Dermis microvascular lymphatic vessel endothelial cell (primary cell): ENCODE data around the gene METTL1. TPM values are rescaled to one million over a fixed set of nuclear protein-coding genes. Genes with fewer than 3 reads are reported as not detected.
"Not testable (repeated sequence)": the region's sequence is repeated elsewhere in the genome, so short reads cannot be mapped to it uniquely, and the experiment has no call there.

Source experiments
- DNase-seq, 2 donors: peaks; one replicate each; pipeline versions ENCODE4 v3.0.0 to v3.0.0-alpha.2; 2010; ENCODE audit warnings: low read depth in 2 of 2
- total RNA-seq: library from RNA; depleted of rRNA; stranded (reverse); fragments of >200 nt; gene quantifications from 2 replicates; pipeline ENCODE4 v1.2.1, GENCODE V29; 2014

Gene METTL1
- total RNA-seq, 1 donor from 2014 or later, result 2.4 TPM

- DNase-seq, result no peak
Observed at GRCh38 chr12:57724936-57725740, 46.8 kb downstream of the METTL1 start.

- no peak for DNase-seq
Observed at GRCh38 chr12:57724003-57724935, 47.6 kb downstream of the METTL1 start.

GRCh38 chr12:57723630-57723962 is 48.3 kb downstream of the METTL1 start:
- DNase-seq, result no peak

- no peak for DNase-seq
Observed at GRCh38 chr12:57722716-57723629, 48.9 kb downstream of the METTL1 start.

- DNase-seq, result not testable (repeated sequence)
Observed at GRCh38 chr12:57721846-57722608, 49.9 kb downstream of the METTL1 start.

- DNase-seq, result no peak
Observed at GRCh38 chr12:57720606-57721595, 51.0 kb downstream of the METTL1 start.

GRCh38 chr12:57719777-57720605 is 51.9 kb downstream of the METTL1 start:
- DNase-seq, result no peak

- DNase-seq, result no peak
Observed at GRCh38 chr12:57718641-57719528, 53.0 kb downstream of the METTL1 start.

Other genes starting within 250 kb of the METTL1 start
- 5.9 and 8.6 TPM in 2 replicates for gene MBD6, start 249.3 kb downstream of the METTL1 start, total RNA-seq
- 75.1 and 102 TPM in 2 replicates for gene DCTN2, start 224.9 kb downstream of the METTL1 start, total RNA-seq
- gene KIF5A, start 222.1 kb downstream of the METTL1 start, total RNA-seq, result under 0.01 TPM in 2 replicates
- gene PIP4K2C, start 180.9 kb downstream of the METTL1 start, total RNA-seq, result 10.9 and 15.2 TPM in 2 replicates
- gene DTX3, start 167.3 kb downstream of the METTL1 start, total RNA-seq, result 1.0 and 4.4 TPM in 2 replicates
- 0.77 and 1.6 TPM in 2 replicates for gene ARHGEF25, start 160.7 kb downstream of the METTL1 start, total RNA-seq
- 0.13 TPM in 2 replicates for gene B4GALNT1, start 138.9 kb downstream of the METTL1 start, total RNA-seq
- gene OS9, start 78.0 kb downstream of the METTL1 start, total RNA-seq, result 141 and 188 TPM in 2 replicates
- gene AGAP2, start 33.4 kb downstream of the METTL1 start, total RNA-seq, result 0.26 and 0.51 TPM in 2 replicates
- gene TSPAN31, start 27.1 kb downstream of the METTL1 start, total RNA-seq, result 41.6 and 53.9 TPM in 2 replicates
- gene CDK4, start 19.8 kb downstream of the METTL1 start, total RNA-seq, result 146 and 180 TPM in 2 replicates
- gene MARCHF9, start 17.0 kb downstream of the METTL1 start, total RNA-seq, result 3.0 and 5.8 TPM in 2 replicates
- gene CYP27B1, start 5.0 kb downstream of the METTL1 start, total RNA-seq, result 0.13 and 0.39 TPM in 2 replicates
- gene EEF1AKMT3, start 509 bp upstream of the METTL1 start, total RNA-seq, result 4.5 and 7.6 TPM in 2 replicates
- 15.2 and 18.5 TPM in 2 replicates for gene TSFM, start 10.7 kb upstream of the METTL1 start, total RNA-seq
- gene AVIL, start 46.6 kb upstream of the METTL1 start, total RNA-seq, result 0.90 and 1.3 TPM in 2 replicates
- gene CTDSP2, start 74.6 kb upstream of the METTL1 start, total RNA-seq, result 46.9 and 84.1 TPM in 2 replicates
- gene ATP23, start 169.5 kb upstream of the METTL1 start, total RNA-seq, result 6.3 and 10.1 TPM in 2 replicates